Neutrophil (primary cell): Measurements from ENCODE around the gene PTPRJ.
A peak's percentile ranks its signal among the peaks of the same experiment; 100 is the strongest.

Source experiments
- H3K27ac ChIP-seq: fragments of 200-600 bp; sonication (generic); 2 replicates; pipeline ENCODE4 v1.5.1; 2016; ENCODE audit warnings: mild to moderate bottlenecking, moderate library complexity
- H3K27me3 ChIP-seq: fragments of 200-600 bp; sonication (generic); 2 replicates; pipeline ENCODE4 v1.6.0; 2016; ENCODE audit warnings: mild to moderate bottlenecking
- H3K36me3 ChIP-seq: fragments of 200-600 bp; sonication (generic); 2 replicates; pipeline ENCODE4 v1.5.1; 2017
- H3K4me1 ChIP-seq, 2 experiments: fragments of 200-600 bp in 1 of 2; sonication (generic) in 1 of 2; 1 replicate in 1 of 2; 2 replicates in 1 of 2; pipeline versions ENCODE4 v1.5.1 to v1.6.1; 2013 to 2016; ENCODE audit warnings: low read depth in 1 of 2, low read length in 1 of 2, mild to moderate bottlenecking in 1 of 2, moderate library complexity in 1 of 2; ENCODE audit not compliant: control insufficient read depth in 1 of 2, insufficient read depth in 1 of 2
- H3K4me3 ChIP-seq, 2 experiments: fragments of 200-600 bp in 1 of 2; sonication (generic) in 1 of 2; 1 replicate in 1 of 2; 2 replicates in 1 of 2; pipeline ENCODE4 v1.5.1; 2013 to 2016; ENCODE audit warnings: low read depth in 1 of 2, low read length in 1 of 2, mild to moderate bottlenecking in 1 of 2, moderate library complexity in 1 of 2
- H3K9me3 ChIP-seq: fragments of 200-600 bp; sonication (generic); 2 replicates; pipeline ENCODE4 v1.5.1; 2016
- TF ChIP-seq, protein P1 (sequence below): fragments of 200-600 bp; sonication (generic); IDR thresholded peaks from 2 replicates; pipeline ENCODE4 v1.5.1; 2016; ENCODE audit warnings: antibody characterized with exemption

PTPRJ gene

DNA sequence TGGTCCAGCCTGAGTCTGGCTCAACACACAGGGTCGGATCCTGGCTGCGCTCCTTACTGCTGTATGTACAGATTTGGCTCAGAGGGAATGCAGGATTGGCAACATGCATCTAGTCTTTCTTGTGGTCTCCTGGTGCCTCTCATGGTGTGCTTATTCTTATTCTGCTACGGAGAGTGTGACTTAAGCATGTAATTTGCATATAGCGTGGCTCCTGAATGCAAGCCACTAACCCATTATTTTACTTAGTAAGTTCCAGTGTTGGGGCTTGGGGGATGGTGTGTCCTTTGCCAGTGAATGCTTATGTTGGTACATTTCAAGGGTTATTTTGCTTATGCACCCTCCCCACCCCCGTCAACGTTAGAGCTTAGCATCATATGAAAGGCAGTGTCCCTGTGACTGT, 51.2 kb downstream of the PTPRJ start:
- Histone ChIP-seq H3K36me3 (peaks cover 5% of the 10 kb centered on the region), H3K27ac (peak overlapping the region; percentile 95), H3K9me3 (no peaks in the 10 kb centered on the region), H3K27me3 (no peaks in the 10 kb centered on the region), H3K4me1 (peaks cover 100% of the 10 kb centered on the region in 2 experiments), H3K4me3 (peak overlapping the region; percentile 53 to 58)
- TF ChIP-seq, protein P1, sequence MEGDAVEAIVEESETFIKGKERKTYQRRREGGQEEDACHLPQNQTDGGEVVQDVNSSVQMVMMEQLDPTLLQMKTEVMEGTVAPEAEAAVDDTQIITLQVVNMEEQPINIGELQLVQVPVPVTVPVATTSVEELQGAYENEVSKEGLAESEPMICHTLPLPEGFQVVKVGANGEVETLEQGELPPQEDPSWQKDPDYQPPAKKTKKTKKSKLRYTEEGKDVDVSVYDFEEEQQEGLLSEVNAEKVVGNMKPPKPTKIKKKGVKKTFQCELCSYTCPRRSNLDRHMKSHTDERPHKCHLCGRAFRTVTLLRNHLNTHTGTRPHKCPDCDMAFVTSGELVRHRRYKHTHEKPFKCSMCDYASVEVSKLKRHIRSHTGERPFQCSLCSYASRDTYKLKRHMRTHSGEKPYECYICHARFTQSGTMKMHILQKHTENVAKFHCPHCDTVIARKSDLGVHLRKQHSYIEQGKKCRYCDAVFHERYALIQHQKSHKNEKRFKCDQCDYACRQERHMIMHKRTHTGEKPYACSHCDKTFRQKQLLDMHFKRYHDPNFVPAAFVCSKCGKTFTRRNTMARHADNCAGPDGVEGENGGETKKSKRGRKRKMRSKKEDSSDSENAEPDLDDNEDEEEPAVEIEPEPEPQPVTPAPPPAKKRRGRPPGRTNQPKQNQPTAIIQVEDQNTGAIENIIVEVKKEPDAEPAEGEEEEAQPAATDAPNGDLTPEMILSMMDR, result no peak

GRCh38 chr11:48032721-48033120, 52.4 kb downstream of the PTPRJ start:
- peaks cover 100% of the 10 kb centered on the region in 2 experiments for H3K4me1 ChIP-seq
- TF ChIP-seq, protein P1, result no peak
- peak overlapping the region; percentile 53 to 58 for H3K4me3 ChIP-seq
- H3K27me3 ChIP-seq, result no peaks in the 10 kb centered on the region
- H3K9me3 ChIP-seq, result no peaks in the 10 kb centered on the region
- peaks cover 5% of the 10 kb centered on the region for H3K36me3 ChIP-seq
- H3K27ac ChIP-seq, result peak overlapping the region; percentile 95

DNA sequence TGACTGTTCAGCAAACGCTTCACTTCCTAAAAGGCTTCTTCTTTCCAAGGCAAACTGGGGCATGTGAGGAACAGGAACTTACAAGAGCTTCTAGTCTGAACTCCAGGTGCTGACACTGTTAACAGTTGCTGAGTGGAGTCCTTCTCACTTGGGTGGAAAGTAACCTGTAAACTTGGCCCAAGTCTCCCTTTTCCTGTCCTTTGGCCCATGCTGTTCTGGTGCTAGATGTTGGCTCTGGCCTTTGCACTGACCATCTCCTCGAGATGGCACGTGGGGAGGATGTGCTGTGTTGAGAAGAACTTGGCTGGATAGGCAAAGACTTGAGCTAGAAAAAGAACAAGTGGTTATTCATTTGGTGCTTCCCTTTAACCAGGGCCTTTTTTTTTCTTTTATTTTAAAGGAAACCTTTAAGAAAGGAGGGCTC, 53.6 kb downstream of the PTPRJ start:
- Histone ChIP-seq H3K27me3 (no peaks in the 10 kb centered on the region), H3K4me1 (peaks cover 97 to 99% of the 10 kb centered on the region in 2 experiments), H3K36me3 (no peaks in the 10 kb centered on the region)

GRCh38 chr11:48034926-48035871, 54.8 kb downstream of the PTPRJ start:
- TF ChIP-seq, protein P1, result no peak
- H3K27ac ChIP-seq, result peak overlapping the region; percentile 95
- H3K9me3 ChIP-seq, result no peaks in the 10 kb centered on the region
- peak overlapping the region; percentile 3 to 58 for H3K4me3 ChIP-seq
- no peaks in the 10 kb centered on the region for H3K36me3 ChIP-seq
- H3K4me1 ChIP-seq, result peaks cover 89 to 98% of the 10 kb centered on the region in 2 experiments
- no peaks in the 10 kb centered on the region for H3K27me3 ChIP-seq

More for the DNA sequence above, 53.6 kb downstream of the PTPRJ start:
- peak overlapping the region; percentile 95 for H3K27ac ChIP-seq
- H3K9me3 ChIP-seq, result no peaks in the 10 kb centered on the region
- TF ChIP-seq, protein P1, result no peak
- peak overlapping the region; percentile 53 to 58 for H3K4me3 ChIP-seq

DNA sequence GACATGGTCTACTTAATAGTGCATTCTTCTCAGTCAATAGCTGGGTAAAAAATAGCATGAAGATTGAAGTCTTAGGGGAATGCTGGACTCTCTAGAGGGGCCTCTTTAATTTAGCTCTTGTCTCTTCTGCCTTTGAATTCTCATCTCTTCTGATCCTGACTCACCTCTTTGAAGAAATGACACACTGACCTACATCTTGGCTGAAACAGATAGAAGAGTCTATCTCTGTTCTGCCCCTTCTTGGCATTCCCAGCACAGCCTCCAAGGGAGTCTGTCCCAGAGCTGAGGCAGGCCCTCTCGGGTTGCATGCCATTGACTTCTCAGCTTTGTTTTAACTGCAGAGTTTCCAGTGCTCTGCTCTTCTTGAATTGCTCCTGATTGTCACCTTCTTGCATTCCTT, 55.7 kb downstream of the PTPRJ start:
- TF ChIP-seq, protein P1, result no peak
- Histone ChIP-seq H3K4me3 (peak overlapping the region in 1 of 2 experiments; percentile 58), H3K4me1 (peaks cover 89 to 98% of the 10 kb centered on the region in 2 experiments), H3K9me3 (no peaks in the 10 kb centered on the region), H3K36me3 (no peaks in the 10 kb centered on the region), H3K27me3 (no peaks in the 10 kb centered on the region), H3K27ac (peak overlapping the region; percentile 95)
